ENCODE measurements around the gene KRTAP19-5.
"Not testable (repeated sequence)": the region's sequence is repeated elsewhere in the genome, so short reads cannot be mapped to it uniquely, and the experiment has no call there.

Gene KRTAP19-5

GRCh38 chr21:30502041-30502440 is at the start of gene KRTAP19-5:
Gene KRTAP19-5 (minus strand): TSS chr21:30502141. CDS start chr21:30502090, 51 bp downstream.
- DNase-seq: no peak

DNA sequence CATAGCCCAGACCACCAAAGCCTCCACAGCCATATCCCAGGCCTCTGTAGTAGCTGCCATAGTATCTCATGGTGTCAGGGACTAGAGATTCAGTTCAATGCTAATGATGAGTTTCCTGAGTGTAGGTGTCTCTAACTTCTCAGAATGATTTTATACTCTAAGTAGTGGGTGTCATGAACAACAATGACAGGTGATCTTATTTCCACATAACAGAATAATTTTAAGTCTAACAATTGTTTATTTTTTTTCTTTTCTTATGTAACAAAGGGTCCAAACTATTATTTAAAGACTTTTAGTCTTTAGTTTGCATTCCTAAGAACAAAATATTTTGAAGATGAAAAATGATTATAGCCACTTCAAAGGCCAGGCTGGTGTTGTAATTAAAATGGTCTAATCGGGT is 39.8 kb upstream of the KRTAP19-5 start, which contains the start of gene KRTAP19-6:
KRTAP19-6 (minus strand) TSS at position 101 of the 400 bp plus-strand sequence; CDS start at position 70, 31 bp downstream.
- DNase-seq: no peak

DNA sequence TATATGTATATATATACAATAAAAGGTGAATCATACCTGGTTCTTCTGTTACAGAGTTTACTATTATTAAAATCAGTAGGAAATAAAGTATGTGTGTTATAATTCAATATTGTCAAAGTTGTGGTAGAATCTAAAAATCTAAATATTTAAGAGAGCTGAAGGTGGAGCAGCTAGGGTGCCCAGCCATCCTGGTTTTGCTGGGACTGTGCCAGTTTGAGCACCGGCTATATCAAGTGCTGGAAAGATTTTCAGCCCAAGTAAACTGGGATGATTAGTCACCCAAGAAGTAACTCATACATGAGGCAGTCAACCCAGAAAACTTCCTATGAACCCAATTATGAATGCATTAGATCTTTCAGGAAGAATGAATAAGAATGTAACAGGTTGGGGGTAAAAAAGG is 16.9 kb upstream of the KRTAP19-5 start:
- no peak for DNase-seq

DNA sequence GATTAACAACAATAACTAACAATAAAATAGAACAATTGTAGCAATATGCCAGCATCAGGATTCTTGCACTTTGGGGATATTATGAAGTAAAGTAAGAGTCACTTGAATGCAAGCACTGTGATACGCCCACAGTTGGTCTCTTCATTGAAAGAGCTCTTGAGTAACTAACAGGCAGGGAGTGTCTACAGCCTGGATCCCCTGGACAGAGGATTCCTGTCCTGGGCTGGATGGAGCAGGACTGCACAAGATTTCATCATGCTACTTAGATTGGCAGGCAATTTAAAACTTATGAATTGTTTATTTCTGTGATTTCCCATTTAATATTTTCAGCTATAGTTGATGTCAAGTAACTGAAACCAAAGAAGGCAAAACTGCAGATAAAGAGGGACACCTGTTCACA is 13.7 kb upstream of the KRTAP19-5 start:
- DNase-seq: no peak

DNA sequence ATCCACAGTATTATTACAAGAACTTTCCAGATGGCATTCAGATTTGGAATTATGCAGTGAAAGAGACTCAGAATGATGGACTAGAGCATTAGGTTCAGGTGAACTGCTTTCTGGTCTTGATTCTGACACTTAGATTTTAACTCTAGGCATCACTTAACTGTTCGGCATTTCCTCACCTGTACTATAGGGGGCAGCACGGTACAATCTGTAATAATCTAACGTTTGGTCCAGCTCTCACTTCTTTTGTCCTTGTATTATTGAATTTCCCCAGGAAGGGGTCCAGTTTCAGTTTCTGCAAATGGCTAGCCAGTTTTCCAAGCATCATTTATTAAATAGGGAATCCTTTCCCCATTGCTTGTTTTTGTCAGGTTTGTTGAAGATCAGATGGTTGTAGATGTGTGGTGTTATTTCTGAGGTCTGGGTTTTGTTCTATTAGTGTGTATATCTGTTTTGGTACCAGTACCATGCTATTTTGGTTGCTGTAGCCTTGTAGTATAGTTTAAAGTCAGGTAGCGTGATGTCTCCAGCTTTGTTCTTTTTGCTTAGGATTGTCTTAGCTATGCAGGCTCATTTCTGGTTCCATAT is 3.8 kb upstream of the KRTAP19-5 start:
- DNase-seq: not testable (repeated sequence)

DNA sequence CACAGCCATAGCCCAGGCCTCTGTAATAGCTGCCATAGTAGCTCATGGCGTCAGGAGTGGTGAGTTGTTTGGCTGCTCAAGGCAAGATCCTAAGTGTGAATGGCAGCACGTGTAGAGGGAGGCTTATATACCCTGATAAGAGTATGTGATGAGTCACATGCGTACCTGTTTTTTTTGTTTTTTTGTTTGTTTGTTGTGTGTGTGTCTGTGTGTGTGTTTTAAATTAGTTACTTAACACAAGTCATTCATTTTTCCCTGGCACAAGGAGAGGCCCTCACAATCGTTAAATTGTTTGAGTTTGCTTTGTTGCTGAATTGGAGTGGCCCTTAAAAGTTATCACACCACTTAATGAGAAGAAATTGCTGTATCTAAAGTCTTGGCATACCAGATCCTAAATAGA is 4.9 kb downstream of the KRTAP19-5 start, which contains the start of gene KRTAP19-4:
KRTAP19-4 (minus strand) TSS at position 101 of the 400 bp plus-strand sequence; CDS start at position 46, 55 bp downstream.
- no peak for DNase-seq

DNA sequence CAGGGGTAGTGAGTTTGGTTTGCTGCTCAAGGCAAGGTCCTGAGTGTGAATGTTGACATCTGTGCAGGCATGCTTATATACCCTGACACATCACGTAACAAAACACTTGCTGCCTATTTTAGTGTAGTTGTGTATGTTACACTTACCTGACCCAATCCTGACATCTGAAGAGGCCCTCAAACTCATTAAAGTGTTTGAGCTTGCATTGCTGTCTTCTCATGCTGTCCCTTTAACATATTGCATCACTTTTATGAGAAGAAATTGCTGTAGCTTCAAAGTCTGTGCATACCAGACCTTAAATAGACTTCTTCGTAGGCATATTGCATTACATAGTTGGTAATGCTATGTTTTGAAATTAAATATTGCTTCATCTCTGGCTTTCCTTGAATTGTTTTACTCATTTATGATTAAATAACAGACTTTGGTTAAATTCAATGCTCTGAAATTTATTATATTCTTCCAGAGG is 9.9 kb downstream of the KRTAP19-5 start, which contains the start of gene KRTAP19-3:
KRTAP19-3 (minus strand) TSS at position 51 of the 466 bp plus-strand sequence. CDS start 56 bp downstream, outside the sequence.
- no peak for DNase-seq

- DNase-seq: no peak
Observed at GRCh38 chr21:30487336-30487735, 14.6 kb downstream of the KRTAP19-5 start, which contains the start of gene KRTAP19-2. Gene KRTAP19-2 (minus strand): TSS chr21:30487436. CDS start chr21:30487348, 88 bp downstream.

DNA sequence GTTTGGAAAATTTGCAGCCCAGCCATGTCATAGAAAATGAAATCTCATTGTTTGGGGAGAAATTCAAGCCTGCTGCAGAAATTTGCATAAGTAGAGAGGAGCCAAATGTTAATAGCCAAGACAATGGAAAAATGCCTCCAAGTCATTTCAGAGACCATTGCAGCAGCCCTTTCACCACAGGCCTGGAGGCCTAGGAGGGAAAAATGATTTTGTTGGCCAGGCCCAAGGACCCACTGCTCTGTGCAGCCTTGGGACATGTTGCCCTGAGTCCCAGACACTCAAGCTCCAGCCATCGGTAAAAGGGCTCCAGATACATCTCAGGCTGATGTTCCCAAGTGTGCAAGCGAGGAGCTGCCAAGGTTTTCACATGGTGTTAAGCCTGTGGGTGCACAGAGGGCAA is 15.8 kb downstream of the KRTAP19-5 start:
- no peak for DNase-seq

- DNase-seq: no peak
Observed at GRCh38 chr21:30482130-30482529, 19.8 kb downstream of the KRTAP19-5 start.

GRCh38 chr21:30480145-30480544 is 21.8 kb downstream of the KRTAP19-5 start, which contains the start of gene KRTAP19-1:
Gene KRTAP19-1 (minus strand): TSS chr21:30480367. CDS start chr21:30480317, 50 bp downstream.
- no peak for DNase-seq

DNA sequence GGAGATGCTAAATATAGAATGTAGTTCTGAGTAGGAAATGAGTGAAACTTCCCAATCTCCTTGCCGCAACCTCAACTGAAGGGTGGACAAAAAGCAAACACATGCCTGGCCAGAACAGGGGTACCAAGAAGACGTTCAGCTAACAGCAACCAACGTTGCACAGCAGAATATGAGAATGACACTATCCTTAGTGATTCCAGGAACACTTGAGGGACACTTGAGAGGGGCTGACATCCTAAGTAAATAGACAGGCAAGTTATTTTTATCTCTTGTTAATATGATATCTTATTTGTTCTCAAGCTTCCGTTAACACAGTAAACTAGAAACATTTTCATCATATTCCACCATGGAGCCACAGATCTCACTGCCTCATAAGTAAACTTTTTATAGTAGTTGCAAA is 22.7 kb downstream of the KRTAP19-5 start:
- DNase-seq: no peak

- no peak for DNase-seq
Observed at GRCh38 chr21:30478004-30478403, 23.9 kb downstream of the KRTAP19-5 start.

DNA sequence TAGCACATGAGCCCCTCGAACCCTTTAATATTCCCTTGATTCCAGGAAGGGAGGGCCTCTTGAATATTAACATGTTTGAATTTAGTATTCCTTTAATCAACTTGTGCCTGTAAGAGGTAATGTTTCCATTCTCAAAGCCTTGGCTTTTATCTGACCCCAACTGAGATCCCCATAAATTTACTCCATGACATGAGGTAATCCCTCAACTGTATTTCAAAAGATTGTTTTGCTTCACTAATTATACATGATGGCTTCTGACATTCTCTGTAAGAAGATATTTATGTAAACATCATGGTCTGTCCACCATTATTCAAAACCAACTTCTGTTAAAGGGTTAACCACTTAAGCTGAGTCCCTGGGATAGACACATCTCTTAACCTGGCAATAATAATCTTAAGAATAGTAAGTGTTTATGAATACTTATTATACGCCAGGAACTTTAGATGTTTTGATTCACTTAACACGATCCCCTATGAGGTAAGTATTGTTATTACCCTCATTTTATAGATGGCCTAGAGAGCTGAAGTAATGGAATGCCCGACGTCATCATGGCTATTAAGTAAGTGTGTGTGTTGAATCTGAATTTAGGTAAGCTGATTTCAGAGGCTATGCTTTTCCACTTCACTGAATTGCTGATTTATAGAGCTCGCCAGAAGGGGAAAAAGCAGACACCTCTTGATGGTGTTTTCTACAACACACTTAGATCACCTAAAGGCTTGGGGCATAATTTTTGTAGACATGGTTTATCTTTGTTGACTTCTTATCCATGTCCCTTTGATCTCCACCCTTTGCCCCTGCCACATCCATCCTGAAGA is 32.8 kb downstream of the KRTAP19-5 start:
- DNase-seq: no peak

- DNase-seq: no peak
Observed at GRCh38 chr21:30463713-30464112, 38.2 kb downstream of the KRTAP19-5 start.
